HG03457 (cell line): ENCODE data around the gene IGLL1.

Source experiments
- ATAC-seq: cut with Tn5 transposase; IDR thresholded peaks from one replicate; pipeline ENCODE4 v1.9.1; 2021; ENCODE audit warnings: moderate number of reproducible peaks; ENCODE audit not compliant: unreplicated experiment

The IGLL1 gene

GRCh38 chr22:23530766-23531282 lies 49.3 kb downstream of the IGLL1 start:
- no peak for ATAC-seq

DNA sequence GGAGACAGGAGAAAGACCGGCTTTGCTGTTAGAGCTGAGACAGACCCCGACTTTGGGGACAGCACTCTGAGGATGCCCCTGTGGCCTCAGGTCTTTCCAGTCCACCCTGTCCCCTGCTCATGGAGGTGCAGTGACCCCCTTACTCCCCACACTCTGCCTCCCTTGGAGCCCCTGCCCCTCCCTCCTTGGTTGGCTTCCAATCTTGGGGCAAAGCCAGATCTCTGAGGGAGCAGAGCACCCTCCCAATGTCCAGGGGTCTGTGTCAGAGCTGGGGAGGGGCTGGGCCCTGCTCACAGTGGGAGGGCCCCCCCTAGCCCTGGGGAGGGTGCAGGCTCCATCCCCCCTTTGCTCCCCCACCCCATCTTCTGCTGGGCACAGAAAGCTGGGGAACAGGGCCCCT lies 50.0 kb downstream of the IGLL1 start:
- no peak for ATAC-seq

DNA sequence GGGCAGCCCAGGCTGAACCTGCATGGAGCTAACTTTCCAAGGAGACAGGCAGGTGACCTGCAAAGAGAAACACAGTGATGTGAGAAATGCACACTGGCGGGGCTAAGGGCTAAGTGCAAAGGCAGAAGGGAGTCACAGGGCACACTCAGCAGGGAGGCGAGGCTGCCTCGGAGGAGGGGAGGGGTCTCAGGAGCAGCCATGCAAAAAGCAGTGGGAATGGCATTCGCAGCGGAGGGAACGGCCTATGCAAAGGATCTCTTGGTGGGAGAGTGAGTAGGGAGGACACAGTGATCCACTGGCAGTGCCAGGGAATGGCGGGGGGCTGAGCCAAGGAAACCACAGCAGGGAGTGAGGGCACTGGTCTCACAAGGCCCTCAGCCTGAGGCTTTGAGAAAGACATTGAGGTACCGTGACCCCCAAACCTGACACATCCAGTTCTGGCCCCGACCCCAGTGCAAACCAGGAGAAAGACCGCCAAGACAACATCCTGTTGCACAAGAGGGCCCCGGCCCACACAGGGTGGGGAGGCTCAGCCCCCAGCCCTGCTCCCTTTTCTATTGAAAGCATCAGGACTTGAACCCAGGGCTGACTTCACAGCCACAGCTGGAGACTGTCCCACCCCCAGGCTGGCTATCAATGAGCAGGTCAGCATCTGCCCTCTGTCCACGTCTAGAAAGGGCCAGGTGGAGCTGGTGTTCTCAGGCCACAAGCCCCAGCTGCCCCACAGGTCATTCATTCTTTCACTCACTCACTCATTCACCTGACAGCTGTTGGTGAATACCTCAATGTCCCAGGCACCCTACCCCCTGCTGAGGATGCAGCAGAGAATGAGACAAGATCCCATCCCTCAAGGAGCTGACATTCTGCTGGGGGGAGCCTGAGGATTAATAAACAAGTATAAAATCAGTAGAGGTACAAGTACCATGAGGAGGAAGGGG lies 50.7 kb downstream of the IGLL1 start:
- ATAC-seq: no peak

DNA sequence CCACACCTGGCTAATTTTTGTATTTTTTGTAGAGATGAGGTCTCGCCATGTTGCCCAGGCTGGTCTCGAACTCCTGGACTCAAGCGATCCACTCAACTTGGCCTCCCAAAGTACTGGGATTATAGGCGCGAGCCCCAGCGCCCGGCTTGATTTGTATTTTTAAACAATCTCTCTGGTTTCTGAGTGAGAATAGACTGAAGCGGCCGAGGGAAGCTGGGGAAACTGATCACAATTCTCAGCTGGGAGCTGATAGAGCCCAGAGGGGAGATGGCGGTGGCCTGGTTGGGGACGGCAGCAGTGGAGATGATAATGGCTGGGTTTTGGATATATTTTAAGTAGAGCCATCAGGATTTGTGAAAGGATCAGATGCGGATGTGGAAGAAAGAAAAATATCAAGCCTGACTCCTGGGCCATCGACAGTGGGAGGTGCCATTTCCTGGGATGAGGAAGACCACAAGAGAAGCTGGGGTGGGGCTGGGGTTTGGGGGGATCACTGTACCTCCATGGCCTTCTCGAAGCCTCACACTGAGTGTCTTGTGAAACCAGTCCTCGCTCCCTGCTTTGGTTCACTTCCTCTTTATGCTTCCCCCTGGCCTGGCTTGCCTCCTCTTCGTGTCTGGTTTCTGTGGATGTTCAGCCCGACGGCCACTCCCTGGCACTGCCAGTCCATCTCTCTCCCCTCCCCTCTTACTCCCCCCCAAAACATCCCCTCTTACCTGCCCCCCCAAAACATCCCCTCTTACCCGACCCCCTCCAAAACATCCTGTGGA lies 51.9 kb downstream of the IGLL1 start:
- ATAC-seq: no peak

DNA sequence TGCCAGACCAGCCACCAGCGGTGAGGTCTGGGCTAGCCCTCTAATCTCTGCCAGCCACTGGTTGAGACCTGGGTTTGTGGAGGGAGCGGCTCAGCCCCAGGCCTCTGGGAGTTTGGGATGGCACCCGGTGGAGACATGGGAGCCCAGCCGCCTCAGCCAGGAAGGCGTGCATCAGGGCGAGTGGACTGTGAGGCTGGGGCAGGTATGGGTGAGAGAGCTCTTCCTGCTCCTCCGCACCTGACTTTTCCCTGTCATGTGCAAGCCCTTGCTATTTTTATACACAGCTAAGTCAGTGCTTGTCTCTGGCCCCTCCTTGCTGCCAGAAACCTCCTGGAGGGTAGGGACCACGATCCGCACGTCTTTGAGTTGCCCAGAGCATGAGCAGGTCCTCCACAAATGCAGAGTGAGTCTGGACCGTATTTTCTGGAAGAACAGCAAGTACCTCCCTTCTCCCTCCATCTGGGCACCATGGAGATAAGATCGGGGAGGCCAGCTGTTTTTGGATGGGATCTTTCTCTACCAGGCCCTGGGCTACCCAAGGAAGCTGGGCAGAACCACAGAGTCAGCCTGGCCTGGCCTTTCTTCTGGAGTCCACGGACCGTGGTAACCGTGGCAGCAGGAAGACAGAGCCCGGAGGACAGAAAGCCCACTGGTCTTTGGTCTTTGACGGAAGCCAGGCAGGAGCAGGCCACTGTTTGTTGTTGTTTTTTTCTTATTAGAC lies 53.3 kb downstream of the IGLL1 start:
- no peak for ATAC-seq

DNA sequence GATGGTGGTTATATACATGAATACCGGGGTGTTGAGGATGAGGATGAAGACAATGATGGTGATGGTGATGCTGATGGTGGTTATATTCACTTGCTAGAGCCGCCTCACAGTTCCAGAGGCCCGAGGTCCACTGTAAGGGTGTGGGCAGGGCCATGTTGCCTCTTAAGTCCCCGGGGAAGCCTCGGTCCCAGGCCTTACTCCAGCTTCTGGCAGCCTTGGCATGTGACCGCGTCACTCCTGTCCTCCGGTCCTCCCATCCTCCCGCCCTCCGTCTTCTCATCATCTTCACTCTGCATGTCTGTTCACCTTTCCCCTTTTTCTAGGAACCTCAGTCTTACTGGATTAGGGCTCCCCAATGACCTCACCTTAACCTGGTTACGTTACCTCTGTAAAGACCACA lies 54.6 kb downstream of the IGLL1 start:
- no peak for ATAC-seq

DNA sequence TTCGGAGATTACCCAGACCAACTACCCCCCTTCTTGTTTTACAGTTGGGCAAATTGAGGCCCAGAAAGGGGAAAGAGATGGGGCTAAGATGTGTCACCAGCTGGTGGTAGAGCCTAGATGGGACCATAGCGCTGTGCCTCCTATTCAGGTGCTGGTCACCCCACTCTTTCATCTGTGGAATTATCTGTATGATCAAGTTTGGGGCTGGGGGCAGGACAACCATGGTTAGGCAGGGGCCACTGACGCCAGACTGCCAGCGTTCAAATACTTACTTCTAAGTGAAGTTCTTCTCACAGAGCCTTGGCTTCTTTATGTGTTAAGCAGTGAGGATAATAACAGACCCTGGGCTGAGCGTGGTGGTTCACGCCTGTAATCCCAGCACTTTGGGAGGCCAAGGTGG lies 55.9 kb downstream of the IGLL1 start:
- ATAC-seq: no peak

GRCh38 chr22:23523713-23524112 lies 56.4 kb downstream of the IGLL1 start:
- ATAC-seq: no peak
